ENCODE measurements around the gene C16orf96.

C16orf96 gene

GRCh38 chr16:4529085-4530060, 26.8 kb upstream of the C16orf96 start:
- peak overlapping the region; percentile 23 for H3K4me3 ChIP-seq (ENCODE audit: low read length)
- H3K36me3 ChIP-seq (ENCODE audit: control insufficient read depth, low read depth, low read length), result peaks cover 10% of the 10 kb centered on the region
- peak overlapping the region; percentile 33 for H3K27ac ChIP-seq (ENCODE audit: low read length)
- H3K9me3 ChIP-seq (ENCODE audit: control insufficient read depth, low read depth, low read length), result no peaks in the 10 kb centered on the region
- no peak overlapping the region for H3K9ac ChIP-seq (ENCODE audit: low read length)
- H3K4me1 ChIP-seq (ENCODE audit: control insufficient read depth, low read depth, low read length), result peaks cover 16% of the 10 kb centered on the region
- H3K27me3 ChIP-seq (ENCODE audit: control insufficient read depth, insufficient read depth, low read length), result no peaks in the 10 kb centered on the region

DNA sequence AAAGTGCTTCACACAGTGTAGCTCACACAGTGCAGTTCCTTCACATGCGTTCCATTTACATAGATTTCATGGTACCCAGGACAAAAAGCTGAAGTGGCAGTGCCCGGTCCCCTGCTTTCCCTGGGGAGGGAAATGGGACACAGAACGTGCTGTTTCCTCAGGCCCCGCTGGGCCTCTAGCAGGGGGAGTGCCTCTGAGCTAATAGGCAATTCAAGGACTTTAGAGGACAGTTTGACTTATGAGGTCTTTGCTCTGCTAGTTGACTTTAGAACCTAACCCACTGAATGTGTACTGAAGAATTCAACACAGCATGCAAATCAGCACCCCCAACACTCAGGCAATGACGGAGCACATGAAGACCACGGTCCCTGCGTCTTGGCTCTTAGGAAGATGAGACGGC, 24.3 kb upstream of the C16orf96 start:
- Histone ChIP-seq H3K27ac (ENCODE audit: low read length) (no peak overlapping the region), H3K36me3 (ENCODE audit: control insufficient read depth, low read depth, low read length) (peaks cover 10% of the 10 kb centered on the region), H3K4me3 (ENCODE audit: low read length) (no peak overlapping the region), H3K9me3 (ENCODE audit: control insufficient read depth, low read depth, low read length) (no peaks in the 10 kb centered on the region), H3K27me3 (ENCODE audit: control insufficient read depth, insufficient read depth, low read length) (no peaks in the 10 kb centered on the region), H3K9ac (ENCODE audit: low read length) (no peak overlapping the region), H3K4me1 (ENCODE audit: control insufficient read depth, low read depth, low read length) (peaks cover 20% of the 10 kb centered on the region)

DNA sequence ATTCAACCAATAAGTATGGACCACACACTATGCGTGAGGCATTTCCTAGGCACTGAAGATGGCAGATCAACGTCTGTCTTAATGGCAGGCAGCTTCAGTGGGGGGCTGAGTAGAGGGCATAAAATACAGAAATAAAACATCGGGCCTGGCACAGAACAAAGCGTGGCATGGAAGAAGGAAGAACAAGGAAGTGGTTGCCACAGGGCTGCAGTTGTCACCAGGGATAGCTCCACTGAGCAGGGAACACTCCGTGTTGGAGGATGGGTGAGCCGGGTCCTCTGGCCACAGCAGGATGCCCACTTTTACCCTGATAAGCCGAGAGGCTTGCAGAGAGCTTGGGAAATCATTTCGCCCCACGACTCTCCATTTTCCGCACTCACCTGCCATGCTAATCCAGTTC, 23.9 kb upstream of the C16orf96 start:
- no peak overlapping the region for H3K27ac ChIP-seq (ENCODE audit: low read length)
- no peaks in the 10 kb centered on the region for H3K9me3 ChIP-seq (ENCODE audit: control insufficient read depth, low read depth, low read length)
- no peak overlapping the region for H3K9ac ChIP-seq (ENCODE audit: low read length)
- no peaks in the 10 kb centered on the region for H3K27me3 ChIP-seq (ENCODE audit: control insufficient read depth, insufficient read depth, low read length)
- peaks cover 24% of the 10 kb centered on the region for H3K4me1 ChIP-seq (ENCODE audit: control insufficient read depth, low read depth, low read length)
- peaks cover 10% of the 10 kb centered on the region for H3K36me3 ChIP-seq (ENCODE audit: control insufficient read depth, low read depth, low read length)
- H3K4me3 ChIP-seq (ENCODE audit: low read length), result no peak overlapping the region

DNA sequence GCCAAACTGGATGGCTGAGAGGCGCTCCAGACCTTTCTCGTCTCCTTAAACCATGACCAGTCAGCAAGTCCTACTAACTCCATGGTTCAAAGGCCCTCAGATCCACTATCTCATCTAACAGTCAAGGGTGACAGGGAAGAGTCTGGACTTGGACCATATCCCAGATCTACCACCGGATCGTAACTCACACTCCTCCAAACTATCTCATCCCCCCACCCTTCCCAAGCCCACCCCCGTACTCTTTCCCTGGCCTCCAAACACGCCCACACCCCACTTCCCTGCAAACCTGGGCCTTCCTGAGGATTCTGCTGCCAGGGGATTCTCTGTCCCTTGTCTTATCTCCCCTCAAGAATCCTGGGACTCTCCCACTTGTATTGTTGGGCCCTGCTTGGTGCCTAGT, 22.6 kb upstream of the C16orf96 start:
- Histone ChIP-seq H3K36me3 (ENCODE audit: control insufficient read depth, low read depth, low read length) (peaks cover 10% of the 10 kb centered on the region), H3K9ac (ENCODE audit: low read length) (no peak overlapping the region), H3K9me3 (ENCODE audit: control insufficient read depth, low read depth, low read length) (no peaks in the 10 kb centered on the region), H3K4me3 (ENCODE audit: low read length) (no peak overlapping the region), H3K27me3 (ENCODE audit: control insufficient read depth, insufficient read depth, low read length) (no peaks in the 10 kb centered on the region), H3K4me1 (ENCODE audit: control insufficient read depth, low read depth, low read length) (peaks cover 24% of the 10 kb centered on the region), H3K27ac (ENCODE audit: low read length) (no peak overlapping the region)

GRCh38 chr16:4534151-4534790, 21.9 kb upstream of the C16orf96 start:
- Histone ChIP-seq H3K36me3 (ENCODE audit: control insufficient read depth, low read depth, low read length) (peaks cover 10% of the 10 kb centered on the region), H3K9me3 (ENCODE audit: control insufficient read depth, low read depth, low read length) (peaks cover 4% of the 10 kb centered on the region), H3K27me3 (ENCODE audit: control insufficient read depth, insufficient read depth, low read length) (peaks cover 4% of the 10 kb centered on the region), H3K4me3 (ENCODE audit: low read length) (no peak overlapping the region), H3K27ac (ENCODE audit: low read length) (no peak overlapping the region), H3K9ac (ENCODE audit: low read length) (no peak overlapping the region), H3K4me1 (ENCODE audit: control insufficient read depth, low read depth, low read length) (peaks cover 19% of the 10 kb centered on the region)

DNA sequence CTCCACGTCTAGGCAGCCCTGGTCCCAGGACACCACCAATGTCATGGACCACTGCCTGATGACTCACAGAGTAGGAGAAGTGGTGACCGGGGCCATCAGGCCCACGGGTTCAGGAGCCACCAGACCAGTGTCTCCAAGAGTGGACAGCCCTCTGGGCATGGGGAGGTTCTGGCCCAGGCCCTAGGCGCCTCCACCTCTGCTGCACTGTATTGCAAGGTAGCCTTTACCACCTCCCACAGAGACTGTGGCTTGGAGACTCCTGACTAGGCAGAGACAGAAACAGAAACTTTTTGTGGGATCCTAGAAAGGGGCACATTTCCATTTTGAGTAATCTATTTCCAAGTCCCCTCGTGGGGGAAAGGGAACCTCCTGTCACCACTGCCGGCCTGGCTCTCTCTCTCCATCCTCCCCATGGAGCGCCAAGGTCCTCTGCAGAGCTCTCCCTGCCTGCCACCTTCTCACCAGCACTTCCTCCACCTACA, 20.5 kb upstream of the C16orf96 start:
- H3K4me3 ChIP-seq (ENCODE audit: low read length), result no peak overlapping the region
- H3K9ac ChIP-seq (ENCODE audit: low read length), result no peak overlapping the region
- H3K27ac ChIP-seq (ENCODE audit: low read length), result no peak overlapping the region

DNA sequence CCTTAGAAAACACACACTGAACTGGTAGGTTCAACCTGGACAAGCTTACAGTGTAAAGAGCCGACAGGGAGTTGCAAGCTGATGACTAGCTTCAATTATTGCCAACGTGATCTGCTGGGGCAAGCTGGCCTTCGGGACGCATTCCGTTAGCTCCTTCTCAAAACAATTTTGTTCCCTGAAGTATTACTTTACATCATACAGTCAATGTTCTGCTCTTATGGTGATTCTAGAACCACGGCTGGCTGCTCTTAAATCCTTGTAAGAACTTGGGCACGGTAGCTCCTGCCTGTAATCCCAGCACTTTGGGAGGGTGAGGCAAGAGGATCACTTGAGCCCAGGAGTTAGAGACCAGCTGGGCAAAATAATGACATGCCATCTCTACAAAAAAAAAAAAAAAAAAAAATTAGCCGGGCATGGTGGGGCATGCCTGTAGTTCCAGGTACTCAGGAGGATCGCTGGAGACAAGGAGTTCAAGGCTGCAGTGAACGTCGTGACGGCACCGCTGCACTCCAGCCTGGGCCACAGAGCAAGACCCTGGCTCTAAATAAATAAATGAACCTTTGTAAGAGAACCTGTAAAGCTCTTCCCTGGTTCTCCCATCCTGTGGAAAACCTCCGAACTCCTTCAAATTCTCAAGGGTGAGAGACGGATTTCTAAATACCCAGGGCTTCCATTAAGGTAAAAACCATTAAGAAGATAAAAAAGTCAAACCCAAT, 19.6 kb upstream of the C16orf96 start:
- no peak overlapping the region for H3K27ac ChIP-seq (ENCODE audit: low read length)
- peaks cover 10% of the 10 kb centered on the region for H3K36me3 ChIP-seq (ENCODE audit: control insufficient read depth, low read depth, low read length)
- peak overlapping the region; percentile 80 for H3K4me3 ChIP-seq (ENCODE audit: low read length)
- peaks cover 13% of the 10 kb centered on the region for H3K9me3 ChIP-seq (ENCODE audit: control insufficient read depth, low read depth, low read length)
- peaks cover 13% of the 10 kb centered on the region for H3K27me3 ChIP-seq (ENCODE audit: control insufficient read depth, insufficient read depth, low read length)
- no peak overlapping the region for H3K9ac ChIP-seq (ENCODE audit: low read length)
- peaks cover 9% of the 10 kb centered on the region for H3K4me1 ChIP-seq (ENCODE audit: control insufficient read depth, low read depth, low read length)

More for the DNA sequence above, 20.5 kb upstream of the C16orf96 start:
- Histone ChIP-seq H3K9me3 (ENCODE audit: control insufficient read depth, low read depth, low read length) (peaks cover 13% of the 10 kb centered on the region), H3K36me3 (ENCODE audit: control insufficient read depth, low read depth, low read length) (peaks cover 10% of the 10 kb centered on the region), H3K27me3 (ENCODE audit: control insufficient read depth, insufficient read depth, low read length) (peaks cover 13% of the 10 kb centered on the region), H3K4me1 (ENCODE audit: control insufficient read depth, low read depth, low read length) (peaks cover 9% of the 10 kb centered on the region)

GRCh38 chr16:4537376-4538343, 18.5 kb upstream of the C16orf96 start:
- peaks cover 9% of the 10 kb centered on the region for H3K4me1 ChIP-seq (ENCODE audit: control insufficient read depth, low read depth, low read length)
- H3K36me3 ChIP-seq (ENCODE audit: control insufficient read depth, low read depth, low read length), result peaks cover under 1% of the 10 kb centered on the region
- H3K27ac ChIP-seq (ENCODE audit: low read length), result no peak overlapping the region
- H3K27me3 ChIP-seq (ENCODE audit: control insufficient read depth, insufficient read depth, low read length), result peaks cover 13% of the 10 kb centered on the region
- H3K9ac ChIP-seq (ENCODE audit: low read length), result peak overlapping the region; percentile 73
- peak overlapping the region; percentile 80 for H3K4me3 ChIP-seq (ENCODE audit: low read length)
- peaks cover 13% of the 10 kb centered on the region for H3K9me3 ChIP-seq (ENCODE audit: control insufficient read depth, low read depth, low read length)

GRCh38 chr16:4538350-4539235, 17.5 kb upstream of the C16orf96 start, which contains the start of gene CDIP1:
CDIP1 (minus strand) TSS chr16:4538773; CDS start chr16:4514130, 24,643 bp downstream.
- Histone ChIP-seq H3K9ac (ENCODE audit: low read length) (peak within 1 kb of the TSS; percentile 73), H3K27me3 (ENCODE audit: control insufficient read depth, insufficient read depth, low read length) (peaks cover 13% of the 10 kb centered on the region), H3K36me3 (ENCODE audit: control insufficient read depth, low read depth, low read length) (no peaks in the 10 kb centered on the region), H3K27ac (ENCODE audit: low read length) (no peak within 1 kb of the TSS), H3K9me3 (ENCODE audit: control insufficient read depth, low read depth, low read length) (peaks cover 13% of the 10 kb centered on the region), H3K4me1 (ENCODE audit: control insufficient read depth, low read depth, low read length) (peaks cover 9% of the 10 kb centered on the region), H3K4me3 (ENCODE audit: low read length) (peak within 1 kb of the TSS; percentile 80)
